Rectal smooth muscle tissue (tissue), 1 donor: ENCODE results near the gene MPPED2.

Source experiments
- H3K27ac ChIP-seq: one replicate; pipeline ENCODE4 v1.7.0; 2013; ENCODE audit warnings: low read depth, low read length, inconsistent platforms
- H3K27me3 ChIP-seq: one replicate; pipeline ENCODE4 v1.7.0; 2013; ENCODE audit warnings: low read length; ENCODE audit not compliant: control insufficient read depth, insufficient read depth
- H3K36me3 ChIP-seq: one replicate; pipeline ENCODE4 v1.7.0; 2013; ENCODE audit warnings: low read length; ENCODE audit not compliant: control insufficient read depth, insufficient read depth
- H3K4me1 ChIP-seq: one replicate; pipeline ENCODE4 v1.7.0; 2013; ENCODE audit warnings: low read length; ENCODE audit not compliant: control insufficient read depth, insufficient read depth
- H3K4me3 ChIP-seq: one replicate; pipeline ENCODE4 v1.7.0; 2013; ENCODE audit warnings: low read length
- H3K9ac ChIP-seq: one replicate; pipeline ENCODE4 v1.7.0; 2013; ENCODE audit warnings: low read length

The MPPED2 gene

DNA sequence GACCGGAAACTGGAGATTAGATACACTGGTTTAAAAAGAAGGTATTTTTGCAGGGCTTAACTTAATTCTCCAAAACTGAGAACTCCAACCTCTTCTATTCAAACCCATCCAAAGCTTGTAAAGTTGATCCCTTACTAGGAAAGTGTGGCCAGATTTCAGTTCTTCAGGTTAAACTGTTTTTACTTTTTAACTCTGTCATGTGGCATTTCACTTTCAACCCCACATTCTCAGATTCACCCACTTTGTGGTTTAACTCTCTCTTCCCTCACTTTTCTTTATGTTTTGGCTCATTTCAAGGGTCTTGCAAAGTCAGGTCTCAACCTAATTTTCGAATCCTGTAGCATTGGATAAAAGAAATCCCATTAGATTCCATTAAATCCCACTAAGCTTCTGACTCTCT lies 75.4 kb downstream of the MPPED2 start:
- no peaks in the 10 kb centered on the region for H3K36me3 ChIP-seq
- no peaks in the 10 kb centered on the region for H3K27me3 ChIP-seq
- no peaks in the 10 kb centered on the region for H3K4me1 ChIP-seq
- H3K27ac ChIP-seq: no peak overlapping the region
- H3K9ac ChIP-seq: no peak overlapping the region
- H3K4me3 ChIP-seq: no peak overlapping the region

DNA sequence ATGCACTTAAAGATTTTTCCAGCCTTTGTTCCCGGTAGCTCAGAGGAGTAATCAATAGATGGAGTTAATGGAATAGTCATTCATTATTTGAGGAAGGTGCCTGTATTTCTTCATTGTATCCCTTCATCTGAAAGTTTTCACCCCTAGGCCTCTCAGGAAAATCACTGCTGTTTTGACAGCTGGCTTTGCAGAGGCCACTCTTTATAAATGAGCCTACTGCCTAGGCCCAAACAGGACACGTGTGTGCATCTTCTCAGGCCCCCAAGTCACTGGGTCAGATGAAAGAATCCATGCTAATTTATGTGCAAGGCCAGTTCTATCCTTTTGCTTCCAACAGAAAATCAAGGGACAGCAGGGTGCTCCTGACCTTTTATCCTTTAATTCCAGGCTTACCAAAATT lies 76.8 kb downstream of the MPPED2 start:
- Histone ChIP-seq H3K4me1 (no peaks in the 10 kb centered on the region), H3K27ac (no peak overlapping the region), H3K27me3 (no peaks in the 10 kb centered on the region), H3K9ac (no peak overlapping the region), H3K4me3 (no peak overlapping the region), H3K36me3 (no peaks in the 10 kb centered on the region)

DNA sequence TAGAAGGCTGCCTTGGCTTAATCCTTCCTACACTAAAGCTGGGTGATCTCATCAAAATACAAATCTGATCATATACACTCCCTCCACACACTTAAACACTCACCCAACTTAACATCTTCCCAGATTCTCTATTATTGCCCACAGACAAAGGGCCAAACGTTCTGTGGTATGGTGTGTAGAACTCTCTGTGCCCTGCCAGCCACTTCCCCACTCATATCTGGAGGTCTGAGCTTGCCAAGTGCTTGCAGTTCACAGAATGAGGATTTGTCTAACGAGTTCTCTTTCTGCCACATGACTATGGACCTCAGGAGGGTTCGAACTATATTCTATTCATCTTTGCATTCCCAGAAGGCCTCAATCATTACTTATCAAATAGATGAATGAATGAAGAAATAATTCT lies 77.6 kb downstream of the MPPED2 start:
- no peak overlapping the region for H3K27ac ChIP-seq
- H3K9ac ChIP-seq: no peak overlapping the region
- no peaks in the 10 kb centered on the region for H3K27me3 ChIP-seq
- H3K4me3 ChIP-seq: no peak overlapping the region
- H3K4me1 ChIP-seq: no peaks in the 10 kb centered on the region
- no peaks in the 10 kb centered on the region for H3K36me3 ChIP-seq

DNA sequence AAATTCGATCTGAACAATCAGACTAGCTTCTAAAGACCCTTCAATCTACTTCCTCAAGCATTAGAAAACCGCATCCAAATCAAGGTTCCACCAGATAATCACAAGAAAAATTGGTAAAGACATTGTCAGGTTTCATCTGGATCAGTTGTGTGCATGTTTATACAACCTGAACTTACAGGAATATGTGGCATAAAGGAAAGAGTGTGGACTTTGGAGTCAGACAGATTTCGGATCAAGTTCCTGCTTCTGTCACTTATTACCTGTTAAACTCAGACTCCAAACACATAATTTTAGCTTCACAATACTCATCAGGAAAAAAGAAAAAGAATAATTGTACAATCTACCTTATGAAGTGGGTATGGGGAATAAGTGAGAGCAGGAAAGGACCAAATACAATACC lies 80.5 kb downstream of the MPPED2 start:
- Histone ChIP-seq H3K27ac (no peak overlapping the region), H3K9ac (no peak overlapping the region), H3K36me3 (no peaks in the 10 kb centered on the region), H3K27me3 (no peaks in the 10 kb centered on the region), H3K4me1 (no peaks in the 10 kb centered on the region), H3K4me3 (no peak overlapping the region)

DNA sequence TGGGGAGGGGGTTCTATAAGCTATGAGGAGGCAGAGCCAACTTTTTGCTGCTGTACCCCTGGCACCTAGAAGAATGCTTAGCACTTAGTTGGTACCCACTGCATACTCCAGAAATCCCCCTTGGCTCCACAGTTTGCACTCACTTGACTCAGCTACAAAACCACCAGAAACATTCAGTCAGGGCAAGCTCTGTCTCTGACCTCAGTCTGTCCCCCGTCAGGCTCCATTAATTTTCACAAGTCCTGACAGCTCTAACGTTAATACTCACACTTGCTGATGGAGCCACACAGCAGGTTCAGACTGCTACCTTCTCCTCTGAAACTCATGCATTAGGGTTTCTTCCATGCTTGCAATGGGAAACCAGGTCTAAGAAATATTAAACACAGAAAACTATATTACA lies 81.7 kb downstream of the MPPED2 start:
- Histone ChIP-seq H3K27ac (no peak overlapping the region), H3K4me1 (no peaks in the 10 kb centered on the region), H3K9ac (no peak overlapping the region), H3K27me3 (no peaks in the 10 kb centered on the region), H3K36me3 (no peaks in the 10 kb centered on the region), H3K4me3 (no peak overlapping the region)

DNA sequence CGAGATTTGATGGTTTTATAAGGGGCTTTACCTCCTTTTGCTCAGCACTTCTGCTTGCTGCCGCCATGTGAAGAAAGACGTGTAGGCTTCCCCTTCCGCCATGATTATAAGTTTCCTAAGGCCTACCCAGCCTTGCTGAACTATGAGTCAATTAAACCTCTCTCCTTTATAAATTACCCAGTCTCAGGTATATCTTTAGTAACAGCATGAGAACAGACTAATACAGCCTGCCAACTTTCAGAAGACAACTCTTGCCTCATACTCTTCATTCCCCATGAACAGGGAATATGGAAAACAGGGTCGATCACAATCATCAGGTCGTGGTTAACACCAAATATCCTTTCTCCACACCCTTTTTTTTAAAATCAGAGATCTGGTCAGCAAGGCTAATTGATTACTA lies 83.0 kb downstream of the MPPED2 start:
- Histone ChIP-seq H3K27ac (no peak overlapping the region), H3K9ac (no peak overlapping the region)

DNA sequence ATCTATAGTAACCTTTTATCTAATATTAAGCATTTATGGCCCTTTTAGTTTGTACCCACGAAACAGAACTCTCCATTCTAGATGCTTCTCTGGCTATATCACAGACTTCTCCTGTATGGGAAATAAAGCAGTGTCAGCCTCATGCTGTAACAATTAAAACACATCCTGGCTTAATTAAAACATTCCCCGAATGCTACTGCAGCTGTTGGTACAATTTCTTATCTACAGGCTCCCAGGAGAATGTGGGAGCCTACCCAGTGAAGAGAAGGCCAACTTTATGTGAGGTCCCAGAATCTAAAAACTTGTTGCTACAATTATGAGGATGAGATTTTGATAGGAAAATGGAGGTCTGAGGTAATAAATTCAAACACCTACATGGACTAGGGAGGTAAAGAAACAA lies 83.8 kb downstream of the MPPED2 start:
- Histone ChIP-seq H3K4me3 (no peak overlapping the region), H3K9ac (no peak overlapping the region), H3K27me3 (no peaks in the 10 kb centered on the region), H3K36me3 (no peaks in the 10 kb centered on the region), H3K27ac (no peak overlapping the region), H3K4me1 (no peaks in the 10 kb centered on the region)

More for the DNA sequence above, 83.0 kb downstream of the MPPED2 start:
- Histone ChIP-seq H3K27me3 (no peaks in the 10 kb centered on the region), H3K4me1 (no peaks in the 10 kb centered on the region), H3K4me3 (no peak overlapping the region), H3K36me3 (no peaks in the 10 kb centered on the region)

DNA sequence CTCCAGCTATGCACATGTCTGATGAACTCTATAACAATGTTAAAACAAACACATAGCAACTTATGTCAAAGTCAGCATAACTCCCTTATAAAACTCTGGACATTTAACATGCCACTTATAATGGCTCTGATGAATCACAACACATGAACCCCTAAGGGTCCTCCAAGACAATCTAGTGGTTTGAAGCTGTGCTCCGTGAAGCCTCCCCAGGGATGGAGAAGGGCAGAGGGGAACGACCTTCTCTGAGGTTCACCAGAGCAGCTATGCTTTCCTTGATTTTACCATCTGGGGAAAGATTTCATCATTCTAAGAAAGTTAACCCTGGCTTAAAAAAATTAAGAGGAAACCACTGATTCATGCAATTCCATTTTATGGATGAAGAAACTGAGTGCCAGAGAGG lies 84.4 kb downstream of the MPPED2 start:
- H3K4me3 ChIP-seq: no peak overlapping the region
- no peaks in the 10 kb centered on the region for H3K4me1 ChIP-seq
- H3K27me3 ChIP-seq: no peaks in the 10 kb centered on the region
- H3K27ac ChIP-seq: no peak overlapping the region
- H3K36me3 ChIP-seq: no peaks in the 10 kb centered on the region
- H3K9ac ChIP-seq: no peak overlapping the region

DNA sequence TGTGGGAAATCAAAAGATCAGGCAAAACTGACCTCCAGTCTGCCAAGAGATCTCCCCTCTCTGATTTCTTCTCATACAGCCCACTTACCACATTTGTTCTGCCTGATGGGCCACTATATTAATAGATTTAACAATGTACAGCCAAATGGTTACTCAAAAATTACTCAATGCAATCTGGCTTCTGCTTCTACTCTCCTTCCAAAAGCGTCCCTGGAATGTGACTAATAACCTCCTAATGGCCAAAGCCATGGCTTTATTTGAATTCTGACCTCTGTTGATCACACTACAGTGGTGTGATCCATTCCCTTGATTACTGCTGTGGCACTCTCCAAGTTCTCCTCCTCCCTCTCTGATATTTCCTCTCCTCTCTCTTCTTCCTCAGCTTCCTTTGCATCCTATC lies 86.2 kb downstream of the MPPED2 start:
- H3K4me1 ChIP-seq: no peaks in the 10 kb centered on the region
- H3K36me3 ChIP-seq: no peaks in the 10 kb centered on the region
- no peak overlapping the region for H3K9ac ChIP-seq
- H3K27me3 ChIP-seq: no peaks in the 10 kb centered on the region
- no peak overlapping the region for H3K27ac ChIP-seq
- no peak overlapping the region for H3K4me3 ChIP-seq

DNA sequence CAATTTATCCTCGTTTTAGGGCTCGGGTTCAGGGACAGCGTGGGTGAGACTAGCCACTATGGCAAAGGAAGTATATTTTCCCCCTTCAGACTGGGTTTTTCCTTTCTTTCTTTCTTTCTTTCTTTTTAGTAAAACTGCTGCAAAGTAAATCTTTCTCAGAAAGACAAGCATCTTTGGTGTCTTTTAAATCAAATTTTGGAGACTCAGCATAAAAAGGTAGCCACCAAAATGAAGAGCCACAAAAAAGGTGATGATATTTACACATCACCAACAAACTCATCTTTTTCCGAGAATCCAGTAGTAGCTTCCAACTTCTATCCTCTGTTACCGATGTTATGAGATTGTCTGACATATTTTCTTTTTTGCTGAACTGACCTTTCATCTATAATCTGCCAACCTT lies 88.6 kb downstream of the MPPED2 start:
- Histone ChIP-seq H3K27me3 (no peaks in the 10 kb centered on the region), H3K9ac (no peak overlapping the region), H3K4me1 (no peaks in the 10 kb centered on the region), H3K4me3 (no peak overlapping the region), H3K27ac (no peak overlapping the region), H3K36me3 (no peaks in the 10 kb centered on the region)

DNA sequence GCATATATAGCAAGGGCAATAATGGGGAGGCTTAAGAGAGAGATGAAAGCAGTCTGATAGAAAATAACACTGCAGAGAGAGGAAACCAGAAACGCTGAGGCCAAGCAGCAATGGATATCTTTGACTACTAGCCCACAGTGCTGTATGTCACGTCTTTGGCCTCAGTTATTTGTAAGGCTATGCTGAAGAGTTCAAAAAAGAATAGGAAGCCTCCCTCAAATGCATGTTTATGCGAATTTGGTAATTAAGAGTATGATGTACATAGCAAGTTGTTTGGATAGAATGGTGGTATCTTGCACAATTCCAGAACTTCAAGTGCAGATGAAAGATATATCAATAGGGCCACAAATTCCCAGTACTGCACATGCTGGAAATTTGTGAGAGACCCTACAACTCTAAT lies 89.2 kb downstream of the MPPED2 start:
- H3K27me3 ChIP-seq: no peaks in the 10 kb centered on the region
- H3K36me3 ChIP-seq: no peaks in the 10 kb centered on the region
- no peak overlapping the region for H3K9ac ChIP-seq
- H3K27ac ChIP-seq: no peak overlapping the region
- H3K4me1 ChIP-seq: no peaks in the 10 kb centered on the region
- H3K4me3 ChIP-seq: no peak overlapping the region

DNA sequence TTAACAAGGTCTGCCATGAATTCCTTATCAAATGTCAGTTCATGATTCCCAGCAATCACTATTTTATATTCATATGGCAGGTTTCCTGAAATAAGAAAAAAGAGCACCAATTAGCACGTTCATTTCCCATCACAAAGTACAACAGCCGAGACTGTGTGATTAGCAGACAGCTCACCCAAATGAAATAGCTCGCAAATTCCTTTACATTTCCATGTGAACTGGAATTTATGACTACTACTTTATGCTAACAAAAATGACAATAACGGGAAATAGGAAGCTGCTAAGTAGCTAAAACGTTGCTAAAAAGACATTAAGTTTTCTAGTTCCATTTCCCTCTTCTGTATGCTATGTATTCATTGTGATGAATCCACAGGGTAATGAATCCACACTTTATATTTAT lies 90.7 kb downstream of the MPPED2 start:
- Histone ChIP-seq H3K36me3 (no peaks in the 10 kb centered on the region), H3K27me3 (no peaks in the 10 kb centered on the region), H3K4me1 (no peaks in the 10 kb centered on the region), H3K4me3 (no peak overlapping the region), H3K9ac (no peak overlapping the region), H3K27ac (no peak overlapping the region)

DNA sequence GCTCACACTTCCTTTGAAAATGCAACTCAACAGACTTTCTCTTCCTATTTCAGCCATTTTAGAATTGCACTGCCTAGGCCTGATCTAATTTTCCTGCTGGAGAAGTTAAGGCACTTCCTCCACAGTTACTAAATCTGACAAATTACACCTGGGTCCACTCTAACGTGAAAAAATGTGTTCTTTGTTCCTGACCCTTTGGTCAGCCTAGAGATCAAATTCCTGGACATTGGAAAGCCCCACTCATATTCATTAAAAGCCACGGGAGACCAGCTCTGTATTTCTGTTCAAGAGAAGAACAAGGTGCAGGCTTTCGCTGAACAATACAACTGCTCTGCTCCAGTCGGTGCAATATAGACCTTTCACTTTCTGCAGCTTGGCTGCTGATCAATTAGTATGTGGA lies 96.6 kb downstream of the MPPED2 start:
- H3K4me1 ChIP-seq: peaks cover 13% of the 10 kb centered on the region
- H3K36me3 ChIP-seq: no peaks in the 10 kb centered on the region
- H3K9ac ChIP-seq: no peak overlapping the region
- H3K4me3 ChIP-seq: no peak overlapping the region
- no peaks in the 10 kb centered on the region for H3K27me3 ChIP-seq
- no peak overlapping the region for H3K27ac ChIP-seq

DNA sequence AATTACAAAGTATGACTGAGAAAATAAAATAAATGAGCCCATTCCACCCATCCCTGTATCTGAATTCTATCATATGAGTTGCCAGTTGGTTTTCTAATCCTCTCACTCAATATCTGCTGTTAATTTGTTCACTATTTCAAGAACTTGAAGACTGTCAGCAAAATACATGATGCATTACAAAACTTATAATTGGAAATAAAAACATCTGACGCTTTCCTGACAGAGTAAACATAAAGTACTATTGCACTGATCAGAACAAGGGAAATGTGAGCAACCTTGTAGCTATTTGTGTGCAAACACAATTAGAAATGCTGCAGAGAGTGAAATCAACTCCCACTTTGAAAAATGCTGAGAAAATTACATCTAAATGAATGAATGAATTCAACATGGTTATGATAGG lies 97.1 kb downstream of the MPPED2 start:
- Histone ChIP-seq H3K4me1 (peaks cover 16% of the 10 kb centered on the region), H3K9ac (no peak overlapping the region), H3K27ac (no peak overlapping the region), H3K4me3 (peak overlapping the region; percentile 26), H3K36me3 (no peaks in the 10 kb centered on the region), H3K27me3 (no peaks in the 10 kb centered on the region)
